Hepatocyte (in vitro differentiated cells): ENCODE measurements around the gene ITPR3. TPM values are rescaled to one million over a fixed set of nuclear protein-coding genes. Genes with fewer than 3 reads are reported as not detected.
A peak's percentile ranks its signal among the peaks of the same experiment; 100 is the strongest.

Source experiments
- DNase-seq: peaks from one replicate; pipeline ENCODE4 v3.0.0-alpha.2; 2016; ENCODE audit warnings: low spot score
- H2AFZ ChIP-seq: fragments of 200-600 bp; sonication (generic); 2 replicates; pipeline ENCODE4 v1.6.0; 2016; ENCODE audit warnings: antibody characterized with exemption, mild to moderate bottlenecking
- H3K27ac ChIP-seq: fragments of 200-600 bp; sonication (generic); 2 replicates; pipeline ENCODE4 v1.5.1; 2016; ENCODE audit warnings: mild to moderate bottlenecking
- H3K27me3 ChIP-seq: fragments of 200-600 bp; sonication (generic); 2 replicates; pipeline ENCODE4 v1.6.1; 2016
- H3K36me3 ChIP-seq: fragments of 200-600 bp; sonication (generic); replicated peaks from 2 replicates; pipeline ENCODE4 v1.5.1; 2016; ENCODE audit warnings: low read depth; ENCODE audit not compliant: insufficient read depth
- H3K4me1 ChIP-seq: fragments of 200-600 bp; sonication (generic); 2 replicates; pipeline ENCODE4 v1.5.1; 2016; ENCODE audit warnings: mild to moderate bottlenecking, moderate library complexity; ENCODE audit not compliant: insufficient read depth
- H3K4me2 ChIP-seq: fragments of 200-600 bp; sonication (generic); 2 replicates; pipeline ENCODE4 v1.6.0; 2016
- H3K4me3 ChIP-seq: fragments of 200-600 bp; sonication (generic); 2 replicates; pipeline ENCODE4 v1.5.1; 2016; ENCODE audit warnings: mild to moderate bottlenecking
- H3K79me2 ChIP-seq: fragments of 200-600 bp; sonication (generic); 2 replicates; pipeline ENCODE4 v1.6.0; 2017; ENCODE audit warnings: mild to moderate bottlenecking
- H3K9me2 ChIP-seq: fragments of 200-600 bp; sonication (generic); replicated peaks from 2 replicates; pipeline ENCODE4 v1.6.0; 2017; ENCODE audit warnings: mild to moderate bottlenecking; ENCODE audit not compliant: insufficient read depth
- H3K9me3 ChIP-seq: fragments of 200-600 bp; sonication (generic); 2 replicates; pipeline ENCODE4 v1.5.1; 2016; ENCODE audit warnings: low read depth, mild to moderate bottlenecking
- H4K20me1 ChIP-seq: fragments of 200-600 bp; sonication (generic); 2 replicates; pipeline ENCODE4 v1.6.0; 2016; ENCODE audit warnings: mild to moderate bottlenecking; ENCODE audit not compliant: insufficient read depth, poor library complexity, severe bottlenecking
- CTCF ChIP-seq: fragments of 200-600 bp; sonication (generic); IDR thresholded peaks from 2 replicates; pipeline ENCODE4 v1.5.1; 2016; ENCODE audit warnings: antibody characterized with exemption, mild to moderate bottlenecking; ENCODE audit not compliant: poor library complexity
- EZH2 ChIP-seq: fragments of 200-600 bp; sonication (generic); IDR thresholded peaks from 2 replicates; pipeline ENCODE4 v1.6.1; 2016; ENCODE audit warnings: antibody characterized with exemption, mild to moderate bottlenecking, borderline replicate concordance
- EZH2phosphoT487 ChIP-seq: fragments of 200-600 bp; sonication (generic); IDR thresholded peaks from one replicate; pipeline ENCODE4 v1.6.1; 2018; ENCODE audit warnings: antibody characterized with exemption, mild to moderate bottlenecking, low read depth, moderate library complexity; ENCODE audit not compliant: unreplicated experiment, severe bottlenecking
- WGBS: methylation state at CpG from one replicate; pipeline ENCODE4 v1.1.6; 2016; ENCODE audit warnings: low lambda C conversion rate; ENCODE audit errors: missing lambda C conversion rate; 5-methylcytosine and 5-hydroxymethylcytosine counted together
- polyA plus RNA-seq: library from polyadenylated mRNA; unstranded; fragments of >200 nt; fragmentation: Nextera tagmentation; extraction: Ambion mirVana; gene quantifications from 2 replicates; pipeline ENCODE4 v1.2.1, GENCODE V29; 2016
- total RNA-seq: library from RNA; depleted of rRNA; stranded (reverse); fragments of >200 nt; gene quantifications from 2 replicates; pipeline ENCODE4 v1.2.3, GENCODE V29; 2014

The ITPR3 gene
- 27.3 and 39.6 TPM in 2 replicates for total RNA-seq
- 14.8 and 16.5 TPM in 2 replicates for polyA plus RNA-seq

- H3K4me3 ChIP-seq, result peak within 1 kb of the TSS; percentile 66
- H3K9me3 ChIP-seq, result no peaks in the 10 kb centered on the region
- no peaks in the 10 kb centered on the region for H3K9me2 ChIP-seq
- H3K27ac ChIP-seq, result peak within 1 kb of the TSS; percentile 95
- DNase-seq, result peak; percentile 78
- H3K4me1 ChIP-seq, result no peaks in the 10 kb centered on the region
- TF ChIP-seq CTCF, result no peak
- no peak for TF ChIP-seq EZH2
- no peak for TF ChIP-seq EZH2phosphoT487
- WGBS, result under 1% methylated on average over 56 of the region's 99 CpGs
- H3K79me2 ChIP-seq, result peaks cover 23% of the 10 kb centered on the region
- H3K27me3 ChIP-seq, result no peaks in the 10 kb centered on the region
- no peaks in the 10 kb centered on the region for H4K20me1 ChIP-seq
- peak within 1 kb of the TSS; percentile 50 for H2AFZ ChIP-seq
- no peaks in the 10 kb centered on the region for H3K36me3 ChIP-seq
- H3K4me2 ChIP-seq, result peak within 1 kb of the TSS; percentile 95
These were observed at the start of gene ITPR3 for GRCh38 chr6:33620856-33621710. ITPR3 (plus strand) TSS chr6:33621322; CDS start chr6:33621603, 281 bp downstream.

GRCh38 chr6:33571637-33572316, 49.3 kb upstream of the ITPR3 start:
- peak overlapping the region; percentile 76 for H3K4me3 ChIP-seq
- peak overlapping the region; percentile 96 for H3K27ac ChIP-seq
- no peaks in the 10 kb centered on the region for H3K4me1 ChIP-seq
- H3K4me2 ChIP-seq, result peak overlapping the region; percentile 93
- no peak for DNase-seq
- WGBS, result 80% methylated on average over 11 of the region's 11 CpGs
- no peaks in the 10 kb centered on the region for H3K27me3 ChIP-seq
- H3K9me2 ChIP-seq, result no peaks in the 10 kb centered on the region
- TF ChIP-seq EZH2 (no peak), CTCF (no peak), EZH2phosphoT487 (no peak)
- H2AFZ ChIP-seq, result peak overlapping the region; percentile 92
- H3K36me3 ChIP-seq, result no peaks in the 10 kb centered on the region
- no peaks in the 10 kb centered on the region for H4K20me1 ChIP-seq
- H3K79me2 ChIP-seq, result no peaks in the 10 kb centered on the region
- H3K9me3 ChIP-seq, result no peaks in the 10 kb centered on the region

- no peak overlapping the region for H3K4me2 ChIP-seq
- H3K27ac ChIP-seq, result no peak overlapping the region
- no peaks in the 10 kb centered on the region for H3K36me3 ChIP-seq
- 93% methylated on average over 8 of the region's 8 CpGs for WGBS
- no peaks in the 10 kb centered on the region for H3K9me3 ChIP-seq
- no peak for TF ChIP-seq EZH2
- no peak for TF ChIP-seq EZH2phosphoT487
- TF ChIP-seq CTCF, result no peak
- no peaks in the 10 kb centered on the region for H3K27me3 ChIP-seq
- H4K20me1 ChIP-seq, result no peaks in the 10 kb centered on the region
- no peak overlapping the region for H2AFZ ChIP-seq
- no peaks in the 10 kb centered on the region for H3K9me2 ChIP-seq
- DNase-seq, result no peak
- peaks cover 23% of the 10 kb centered on the region for H3K79me2 ChIP-seq
- peaks cover 9% of the 10 kb centered on the region for H3K4me1 ChIP-seq
- H3K4me3 ChIP-seq, result no peak overlapping the region
These were observed 45.9 kb upstream of the ITPR3 start for GRCh38 chr6:33575211-33575610.
